GM19239 (cell line): ENCODE data around the gene GLE1.

Experiments
- DNase-seq: peaks from one replicate; pipeline ENCODE4 v3.0.0; 2011; ENCODE audit warnings: low spot score; ENCODE audit not compliant: insufficient read length
- FAIRE-seq: peaks from 2 replicates; lab custom pipeline; 2011; peaks lifted over from hg19 to GRCh38; lab: Jason Lieb, UNC

GLE1 gene

DNA sequence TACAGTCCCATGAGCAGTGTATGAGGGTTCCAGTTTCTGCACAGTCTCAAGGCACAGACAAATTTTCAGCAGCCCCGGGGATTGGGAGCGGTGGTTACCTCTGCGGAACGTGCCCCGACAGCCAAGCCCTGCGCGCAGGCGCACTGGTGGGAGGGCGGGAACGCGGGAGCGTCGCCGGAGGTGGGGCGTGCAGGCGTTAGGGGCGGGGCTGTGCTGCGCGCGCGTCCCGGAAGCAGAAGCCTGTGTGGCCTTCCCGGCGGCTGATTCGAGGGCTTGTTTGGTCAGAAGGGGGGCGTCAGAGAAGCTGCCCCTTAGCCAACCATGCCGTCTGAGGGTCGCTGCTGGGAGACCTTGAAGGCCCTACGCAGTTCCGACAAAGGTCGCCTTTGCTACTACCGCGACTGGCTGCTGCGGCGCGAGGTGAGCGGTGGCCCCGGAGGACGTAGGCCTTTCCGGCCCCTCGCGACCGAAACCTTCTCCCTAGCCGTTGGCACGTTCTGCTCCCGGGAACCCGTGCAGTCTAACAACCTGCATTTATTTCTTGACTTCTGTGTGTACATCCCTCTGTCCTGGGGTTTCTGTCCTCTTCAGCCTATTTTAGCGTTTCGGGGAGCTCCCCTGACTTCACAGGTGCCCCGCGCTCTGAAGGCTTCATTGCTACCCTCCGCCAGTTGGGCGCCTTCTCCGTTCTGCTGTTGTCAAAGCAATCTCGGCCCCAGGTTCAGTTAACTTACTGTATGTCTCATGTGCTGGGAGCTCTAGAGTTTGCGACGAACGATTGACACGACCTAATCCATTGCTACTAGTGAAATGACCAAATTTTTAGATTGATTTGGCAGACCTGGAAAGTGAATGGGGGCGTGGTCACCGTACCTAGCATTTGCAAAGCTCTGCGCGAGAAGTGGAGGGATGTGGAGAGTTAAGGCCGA lies at the start of gene GLE1:
Gene GLE1 (plus strand): TSS at position 235 of the 929 bp plus-strand sequence. CDS start 87 bp downstream, at position 322.
- FAIRE-seq (peak; percentile 89), DNase-seq (peak; percentile 97)

DNA sequence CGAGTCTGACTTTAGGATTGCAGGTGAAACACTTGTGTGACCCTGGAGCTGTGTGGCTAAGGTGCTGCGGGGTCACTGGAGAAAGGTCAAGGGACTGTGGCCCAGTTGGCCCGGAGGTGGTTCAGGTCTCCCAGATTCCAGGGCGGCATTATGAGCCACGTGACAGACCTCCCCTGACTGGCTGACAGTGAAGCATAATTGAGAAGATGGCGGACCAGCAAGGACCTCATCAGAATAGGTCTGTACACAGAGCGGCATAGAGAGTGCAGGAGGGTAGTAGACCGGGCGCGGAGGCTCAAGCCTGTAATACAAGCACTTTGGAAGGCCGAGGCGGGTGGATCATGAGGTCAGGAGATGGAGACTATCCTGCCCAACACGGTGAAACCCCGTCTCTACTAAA lies 49.5 kb upstream of the GLE1 start:
- DNase-seq (no peak), FAIRE-seq (no peak)

GRCh38 chr9:128455849-128456612 lies 48.5 kb upstream of the GLE1 start, which contains the start of gene ODF2:
Gene ODF2 (plus strand): TSS chr9:128456006. CDS start chr9:128456092, 86 bp downstream.
- DNase-seq (peak; percentile 99), FAIRE-seq (peak; percentile 97)

GRCh38 chr9:128456613-128457061 lies 47.9 kb upstream of the GLE1 start:
- peak; percentile 90 for DNase-seq
- FAIRE-seq = peak; percentile 86

GRCh38 chr9:128457207-128457606 lies 47.3 kb upstream of the GLE1 start:
- no peak for FAIRE-seq
- DNase-seq = no peak

DNA sequence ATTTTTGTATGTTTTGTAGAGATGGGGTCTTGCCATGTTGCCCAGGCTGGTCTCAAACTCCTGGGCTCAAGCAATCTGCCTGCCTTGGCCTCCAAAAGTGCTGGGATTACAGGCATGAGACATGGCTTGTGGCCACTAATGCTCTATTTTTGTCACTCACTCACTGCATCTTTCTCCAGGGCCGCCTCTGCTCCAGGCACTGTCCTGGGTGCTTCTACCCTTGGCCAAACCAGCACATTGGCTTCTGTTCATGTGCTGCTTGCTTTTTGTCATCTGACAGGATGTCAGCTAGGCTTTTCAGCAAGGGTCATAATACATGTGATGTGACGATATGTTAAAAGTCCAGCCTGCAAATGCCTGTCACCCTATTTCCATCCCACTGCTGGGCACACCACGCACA lies 45.5 kb upstream of the GLE1 start:
- FAIRE-seq = no peak

GRCh38 chr9:128469070-128469469 lies 35.4 kb upstream of the GLE1 start:
- no peak for FAIRE-seq
- no peak for DNase-seq

More for the DNA sequence above, 45.5 kb upstream of the GLE1 start:
- DNase-seq = no peak

- DNase-seq (no peak), FAIRE-seq (no peak)
Observed at GRCh38 chr9:128470560-128470959, 34.0 kb upstream of the GLE1 start.

GRCh38 chr9:128473104-128473503 lies 31.4 kb upstream of the GLE1 start:
- FAIRE-seq (no peak), DNase-seq (no peak)

- FAIRE-seq = no peak
Observed at GRCh38 chr9:128475867-128476266, 28.7 kb upstream of the GLE1 start.

GRCh38 chr9:128479262-128479661 lies 25.3 kb upstream of the GLE1 start:
- FAIRE-seq = no peak
- no peak for DNase-seq

More at GRCh38 chr9:128475867-128476266, 28.7 kb upstream of the GLE1 start:
- DNase-seq = no peak

GRCh38 chr9:128481561-128481960 lies 23.0 kb upstream of the GLE1 start:
- FAIRE-seq (no peak), DNase-seq (no peak)

- FAIRE-seq = no peak
Observed at GRCh38 chr9:128482186-128482585, 22.3 kb upstream of the GLE1 start.

GRCh38 chr9:128484686-128485413 lies 19.7 kb upstream of the GLE1 start:
- no peak for FAIRE-seq
- DNase-seq = no peak

More at GRCh38 chr9:128482186-128482585, 22.3 kb upstream of the GLE1 start:
- DNase-seq = no peak

DNA sequence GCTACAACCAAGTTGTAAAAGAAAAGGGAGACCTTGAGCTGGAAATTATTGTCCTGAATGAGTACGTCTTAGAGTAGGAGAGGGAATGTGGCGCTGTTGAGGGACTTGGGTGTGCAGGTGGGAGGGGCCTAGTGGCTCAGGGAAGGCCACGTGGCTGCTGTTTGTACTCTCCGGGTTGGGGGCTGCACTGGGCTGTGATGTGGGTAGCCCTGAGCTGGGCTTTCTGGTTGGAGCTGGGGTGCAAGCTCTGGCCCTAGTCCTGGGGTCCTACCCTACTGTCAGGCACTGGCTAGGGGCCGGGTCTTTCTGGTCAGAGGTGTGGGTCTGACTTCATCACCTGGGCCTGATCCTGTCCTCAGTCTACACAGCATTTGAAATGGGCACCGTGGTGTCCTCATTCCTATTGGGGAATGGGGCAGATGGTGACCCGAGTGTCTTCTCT lies 19.1 kb upstream of the GLE1 start:
- DNase-seq (no peak), FAIRE-seq (no peak)

DNA sequence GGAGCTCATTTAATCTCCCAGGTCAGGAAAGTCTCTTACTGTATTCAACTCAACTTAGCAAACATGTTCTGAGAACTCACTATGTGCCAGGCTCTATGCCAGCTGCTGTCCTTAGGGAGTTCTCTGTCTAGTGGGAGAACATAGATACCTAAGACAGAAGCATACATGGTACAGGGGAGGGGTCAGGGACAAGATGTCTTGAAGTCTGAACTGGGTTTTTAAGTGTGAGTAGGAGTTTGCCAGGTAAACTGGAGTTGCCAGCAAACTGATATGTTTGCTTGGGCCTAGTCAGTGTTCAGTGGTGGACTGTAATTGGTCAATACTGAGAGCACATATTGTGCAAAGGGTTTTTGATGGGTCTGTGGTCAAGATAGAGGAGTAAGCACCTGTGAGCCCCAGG lies 18.3 kb upstream of the GLE1 start:
- FAIRE-seq = no peak
- no peak for DNase-seq

GRCh38 chr9:128493424-128493823 lies 11.1 kb upstream of the GLE1 start:
- FAIRE-seq (no peak), DNase-seq (no peak)

DNA sequence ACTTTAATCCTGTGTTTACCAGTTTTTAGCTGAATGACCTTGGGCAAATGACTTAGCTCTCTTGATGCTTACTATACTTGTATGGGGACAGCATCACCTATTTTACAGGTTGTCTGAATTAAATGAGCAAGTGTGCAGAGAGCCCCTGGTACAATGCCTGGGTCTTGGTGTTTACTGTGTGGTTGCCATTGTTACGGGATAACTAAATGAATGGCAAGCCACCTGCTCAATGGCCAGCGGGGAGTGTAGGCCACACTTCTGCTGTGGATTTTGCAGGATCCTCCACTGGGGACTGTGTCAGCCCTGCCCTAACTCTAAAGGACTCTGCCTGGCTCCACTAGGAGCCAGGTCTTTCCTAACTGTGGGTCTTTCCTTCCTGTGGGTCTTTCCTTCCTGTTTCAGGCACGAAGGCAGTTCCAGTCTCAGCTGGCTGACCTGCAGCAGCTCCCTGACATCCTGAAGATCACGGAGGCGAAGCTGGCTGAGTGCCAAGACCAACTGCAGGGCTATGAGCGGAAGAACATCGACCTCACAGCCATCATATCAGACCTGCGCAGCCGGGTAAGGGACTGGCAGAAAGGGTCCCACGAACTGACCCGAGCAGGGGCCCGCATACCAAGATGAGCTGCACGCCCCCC lies 10.3 kb upstream of the GLE1 start:
- DNase-seq = no peak
- no peak for FAIRE-seq

DNA sequence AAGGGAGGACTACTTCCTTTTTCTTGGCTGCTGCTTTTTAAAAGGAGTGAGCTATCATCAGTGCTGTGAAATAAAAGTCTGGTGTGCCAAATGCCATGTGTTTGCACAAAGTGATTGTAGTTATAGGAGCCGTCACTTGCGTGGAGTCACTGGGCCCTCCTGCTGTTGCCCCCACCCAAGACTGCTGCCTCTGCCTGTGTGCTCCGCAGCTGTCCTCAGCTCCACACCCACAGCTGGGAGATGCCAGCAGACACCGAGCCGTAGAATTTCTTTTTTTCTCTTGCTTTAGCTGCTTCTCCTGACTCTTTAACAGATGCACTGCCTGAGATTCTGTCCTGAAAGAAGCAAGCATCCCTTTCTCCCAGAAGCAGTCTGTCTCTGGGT lies 9.8 kb upstream of the GLE1 start:
- no peak for DNase-seq
- no peak for FAIRE-seq

GRCh38 chr9:128495296-128495695 lies 9.2 kb upstream of the GLE1 start:
- DNase-seq (no peak), FAIRE-seq (no peak)
